DND-41 (cell line): ENCODE measurements around the gene PTGES3.
"Not testable (repeated sequence)": the region's sequence is repeated elsewhere in the genome, so short reads cannot be mapped to it uniquely, and the experiment has no call there.

Source experiments
- ATAC-seq: fragments of 200-7000 bp; cut with Tn5 transposase; 3 replicates; pipeline ENCODE4 v1.9.1; 2021; ENCODE audit warnings: low read depth; ENCODE audit not compliant: insufficient read depth
- DNase-seq: peaks from one replicate; pipeline ENCODE4 v3.0.0-alpha.2; 2020
- H2AFZ ChIP-seq: 2 replicates; pipeline ENCODE4 v1.6.0; 2012; ENCODE audit warnings: low read depth, low read length
- H3K27ac ChIP-seq: 2 replicates; pipeline ENCODE4 v1.5.1; 2012; ENCODE audit warnings: low read length, inconsistent platforms
- H3K27me3 ChIP-seq: fragments of 200-600 bp; sonication (generic); 2 replicates; pipeline ENCODE4 v1.6.0; 2012; ENCODE audit warnings: low read length, mild to moderate bottlenecking, inconsistent platforms; ENCODE audit not compliant: insufficient read depth, poor library complexity
- H3K36me3 ChIP-seq: 2 replicates; pipeline ENCODE4 v1.5.1; 2012; ENCODE audit warnings: low read length, inconsistent platforms; ENCODE audit not compliant: insufficient read depth
- H3K4me1 ChIP-seq: 2 replicates; pipeline ENCODE4 v1.5.1; 2012; ENCODE audit warnings: mild to moderate bottlenecking, low read length; ENCODE audit not compliant: insufficient read depth
- H3K4me2 ChIP-seq: 2 replicates; pipeline ENCODE4 v1.6.0; 2012; ENCODE audit warnings: mild to moderate bottlenecking, moderate library complexity, low read length, inconsistent platforms; ENCODE audit not compliant: insufficient read depth
- H3K4me3 ChIP-seq, 2 experiments: fragments of 200-600 bp in 1 of 2; shearing (Covaris generic) in 1 of 2; 2 replicates each; pipeline ENCODE4 v1.5.1; 2012 to 2016; ENCODE audit warnings: inconsistent platforms in 2 of 2, low read length in 2 of 2, mild to moderate bottlenecking in 2 of 2, low read depth in 1 of 2, moderate library complexity in 1 of 2
- H3K79me2 ChIP-seq: 2 replicates; pipeline ENCODE4 v1.6.0; 2012; ENCODE audit warnings: low read length, inconsistent platforms; ENCODE audit not compliant: insufficient read depth
- H3K9ac ChIP-seq: 2 replicates; pipeline ENCODE4 v1.6.0; 2012; ENCODE audit warnings: low read depth, mild to moderate bottlenecking, inconsistent platforms, low read length, moderate library complexity
- H3K9me3 ChIP-seq: 2 replicates; pipeline ENCODE4 v1.5.1; 2012; ENCODE audit warnings: low read length, moderate library complexity, mild to moderate bottlenecking, inconsistent platforms; ENCODE audit not compliant: insufficient read depth, severe bottlenecking
- H4K20me1 ChIP-seq: 2 replicates; pipeline ENCODE4 v1.6.0; 2012; ENCODE audit warnings: low read length; ENCODE audit not compliant: insufficient read depth
- CTCF ChIP-seq: IDR thresholded peaks from 2 replicates; pipeline ENCODE4 v1.5.1; 2012; ENCODE audit warnings: borderline replicate concordance, low read length, moderate library complexity, mild to moderate bottlenecking; ENCODE audit not compliant: poor library complexity, severe bottlenecking; ENCODE audit errors: extremely low read depth
- EZH2 ChIP-seq: IDR thresholded peaks from 3 replicates; pipeline ENCODE4 v1.6.1; 2012; ENCODE audit warnings: borderline replicate concordance, low read depth, mild to moderate bottlenecking, moderate library complexity, low read length, inconsistent platforms; ENCODE audit not compliant: severe bottlenecking

PTGES3 gene

GRCh38 chr12:56688129-56688845 lies at the start of gene PTGES3:
Gene PTGES3, minus strand, starts transcription at chr12:56688284. Its CDS starts 285 bp downstream, at chr12:56687999.
- TF ChIP-seq CTCF (no peak), EZH2 (no peak)
- H3K9ac ChIP-seq: peak within 1 kb of the TSS; percentile 90
- H3K36me3 ChIP-seq: peaks cover 33% of the 10 kb centered on the region
- no peaks in the 10 kb centered on the region for H3K27me3 ChIP-seq
- H3K9me3 ChIP-seq: no peaks in the 10 kb centered on the region
- ATAC-seq (peak; percentile 79), DNase-seq (peak; percentile 99)
- peaks cover 55% of the 10 kb centered on the region for H3K79me2 ChIP-seq
- peaks cover 43% of the 10 kb centered on the region for H3K4me1 ChIP-seq
- H3K27ac ChIP-seq: peak within 1 kb of the TSS; percentile 97
- H4K20me1 ChIP-seq: peaks cover 34% of the 10 kb centered on the region
- peak within 1 kb of the TSS; percentile 78 for H3K4me2 ChIP-seq
- H2AFZ ChIP-seq: peak within 1 kb of the TSS; percentile 92
- peak within 1 kb of the TSS; percentile 60 to 71 for H3K4me3 ChIP-seq

GRCh38 chr12:56728139-56728861 lies 40.2 kb upstream of the PTGES3 start:
- Histone ChIP-seq H3K79me2 (peaks cover 18% of the 10 kb centered on the region), H3K36me3 (peaks cover 56% of the 10 kb centered on the region), H2AFZ (no peak overlapping the region), H4K20me1 (peaks cover 14% of the 10 kb centered on the region), H3K27me3 (no peaks in the 10 kb centered on the region), H3K9ac (no peak overlapping the region), H3K9me3 (no peaks in the 10 kb centered on the region), H3K27ac (no peak overlapping the region), H3K4me3 (no peak overlapping the region), H3K4me1 (peaks cover 28% of the 10 kb centered on the region), H3K4me2 (no peak overlapping the region)
- DNase-seq: no peak
- ATAC-seq: no peak
- TF ChIP-seq EZH2 (no peak), CTCF (no peak)

GRCh38 chr12:56726196-56726675 lies 38.2 kb upstream of the PTGES3 start:
- H2AFZ ChIP-seq: peak overlapping the region; percentile 82; the same call in 1 of the 2 replicates
- not testable (repeated sequence) for ATAC-seq, H3K27me3 ChIP-seq, H3K9me3 ChIP-seq
- DNase-seq: peak; percentile 7
- H3K4me1 ChIP-seq: peaks cover 49% of the 10 kb centered on the region
- H4K20me1 ChIP-seq: peaks cover 31% of the 10 kb centered on the region
- peaks cover 60% of the 10 kb centered on the region for H3K36me3 ChIP-seq
- H3K4me3 ChIP-seq: peak overlapping the region; percentile 20 to 88; a peak in 3 of 4 replicates
- H3K4me2 ChIP-seq: peak overlapping the region; percentile 98
- H3K79me2 ChIP-seq: peaks cover 39% of the 10 kb centered on the region
- H3K9ac ChIP-seq: peak overlapping the region; percentile 85
- H3K27ac ChIP-seq: peak overlapping the region; percentile 89

- DNase-seq (no peak), ATAC-seq (no peak)
- peaks cover 60% of the 10 kb centered on the region for H3K36me3 ChIP-seq
- H3K79me2 ChIP-seq: peaks cover 44% of the 10 kb centered on the region
- peak overlapping the region; percentile 20 to 88; a peak in 3 of 4 replicates for H3K4me3 ChIP-seq
- peak overlapping the region; percentile 85 for H3K9ac ChIP-seq
- no peaks in the 10 kb centered on the region for H3K9me3 ChIP-seq
- H3K27me3 ChIP-seq: no peaks in the 10 kb centered on the region
- no peak for TF ChIP-seq CTCF
- no peak for TF ChIP-seq EZH2
- H2AFZ ChIP-seq: peak overlapping the region; percentile 82
- H3K27ac ChIP-seq: peak overlapping the region; percentile 89
- H3K4me1 ChIP-seq: peaks cover 54% of the 10 kb centered on the region
- peaks cover 36% of the 10 kb centered on the region for H4K20me1 ChIP-seq
- peak overlapping the region; percentile 98 for H3K4me2 ChIP-seq
Measured at GRCh38 chr12:56725723-56726102, 37.6 kb upstream of the PTGES3 start.
